NCI-H2227 treated with DMSO at 0.1 percent for 48 hours (cell line): ENCODE measurements around the gene KRT7.

Experiments used
- DNase-seq: peaks from one replicate; lab custom pipeline; 2025; lab: John Stamatoyannopoulos, UW

The KRT7 gene

DNA sequence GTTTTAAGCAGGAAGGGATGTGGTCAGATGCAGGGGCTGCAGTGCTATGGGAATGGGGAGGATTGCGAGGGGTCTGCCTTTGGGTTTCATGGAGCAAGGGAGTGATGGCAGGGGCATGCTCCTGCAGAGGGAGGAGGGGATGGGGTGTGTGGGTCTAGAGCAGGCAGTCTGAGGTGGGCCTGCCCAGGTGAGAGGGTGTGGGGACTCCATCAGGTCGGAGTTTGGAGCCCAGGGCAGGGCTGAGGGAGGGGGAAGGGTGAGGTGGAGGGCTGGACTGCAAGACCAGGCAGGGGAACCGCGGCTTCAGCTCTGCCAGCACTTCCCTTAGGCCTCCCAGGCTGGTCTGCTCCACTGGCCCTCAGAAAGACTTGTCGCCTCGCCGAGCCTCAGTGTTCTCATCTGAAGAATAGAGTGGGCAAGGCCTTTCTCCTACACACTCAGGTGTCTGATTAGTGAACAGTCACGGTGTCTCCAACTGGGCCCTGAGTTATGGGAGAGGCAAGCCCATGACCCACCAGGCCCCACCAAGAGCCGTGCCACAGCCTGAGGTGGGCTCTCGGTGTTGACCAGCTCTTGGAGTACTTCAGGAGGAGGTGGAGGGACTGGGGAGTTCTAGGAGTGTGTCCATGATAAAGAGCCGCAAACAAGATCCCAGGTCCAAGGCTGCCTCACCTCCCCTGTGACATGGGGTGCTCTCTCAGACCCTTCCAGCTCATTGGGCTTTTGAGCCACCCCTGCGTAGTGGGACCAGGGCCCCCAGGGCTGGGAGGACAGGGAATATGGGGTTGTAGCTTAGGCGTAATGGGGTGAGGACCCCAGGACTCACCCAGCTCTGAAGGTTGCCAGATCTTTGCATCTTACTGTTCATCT is 21.1 kb upstream of the KRT7 start:
- DNase-seq: no peak

DNA sequence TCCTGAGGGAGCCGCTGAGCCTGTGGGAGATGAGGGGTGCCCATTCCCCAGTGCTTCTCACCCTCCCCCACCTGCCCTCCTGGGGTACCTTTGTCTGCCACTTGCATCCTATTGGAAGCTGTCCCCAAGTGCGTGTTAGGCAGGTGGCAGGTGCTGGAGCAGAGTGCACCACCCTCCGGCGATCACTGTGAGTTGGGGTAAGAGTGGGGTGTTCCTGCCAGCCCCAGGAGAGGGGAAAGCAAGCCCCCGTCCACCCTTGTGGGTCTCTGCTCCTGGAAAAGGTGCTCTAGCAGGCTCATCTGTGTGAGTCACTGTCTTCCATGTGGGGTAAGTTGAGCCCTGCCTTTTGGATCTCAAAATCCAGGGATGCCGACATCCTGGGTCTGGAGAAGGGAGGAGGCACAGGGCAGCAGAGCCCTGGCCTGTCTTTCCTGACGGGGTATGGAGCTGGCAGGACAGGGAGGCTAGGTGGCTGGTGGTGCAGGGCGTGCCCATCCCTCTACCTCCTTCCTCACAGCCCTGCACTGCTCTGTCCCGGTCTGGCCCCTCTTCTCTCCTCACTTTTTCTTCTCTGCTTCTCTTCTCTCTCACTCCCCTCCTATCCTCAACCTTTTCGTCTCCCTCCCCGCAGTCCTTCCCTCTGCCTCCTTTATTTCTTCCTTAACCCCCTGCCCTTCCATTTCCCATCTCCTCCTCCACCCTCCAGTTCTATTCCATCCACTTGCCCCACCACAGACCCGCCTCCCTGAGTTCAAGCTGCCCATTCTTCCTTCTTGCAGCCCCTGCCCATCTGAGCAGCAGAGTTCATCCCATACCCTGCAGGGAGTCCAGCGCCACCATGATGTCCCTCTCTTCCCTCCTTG is 20.1 kb upstream of the KRT7 start:
- DNase-seq: no peak

- DNase-seq: no peak
Measured at GRCh38 chr12:52213564-52214420, 19.3 kb upstream of the KRT7 start.

- no peak for DNase-seq
Measured at GRCh38 chr12:52214421-52214802, 18.6 kb upstream of the KRT7 start.

GRCh38 chr12:52215587-52216031 is 17.4 kb upstream of the KRT7 start:
- no peak for DNase-seq

DNA sequence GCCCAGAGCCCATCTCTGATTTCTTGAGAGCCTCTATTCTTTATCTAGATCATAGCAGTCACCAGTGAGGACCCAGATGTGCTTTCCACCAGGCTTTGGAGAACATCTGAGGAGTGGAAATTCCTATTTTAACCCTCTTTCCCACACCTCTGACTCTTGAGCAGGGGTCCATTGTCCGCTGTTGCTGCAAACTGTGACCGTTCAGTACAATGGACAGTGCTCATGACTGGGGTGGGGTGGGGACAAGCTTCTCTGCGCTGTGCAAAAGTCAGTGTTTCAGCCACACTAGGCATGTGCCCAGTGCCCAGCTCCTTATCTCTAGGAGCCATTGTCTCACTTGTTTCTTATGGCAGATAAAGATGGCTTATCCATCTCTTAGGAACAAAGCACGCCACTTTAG is 16.9 kb upstream of the KRT7 start:
- no peak for DNase-seq

GRCh38 chr12:52216807-52217206 is 16.2 kb upstream of the KRT7 start:
- no peak for DNase-seq

- no peak for DNase-seq
Measured at GRCh38 chr12:52217223-52217622, 15.8 kb upstream of the KRT7 start.

- DNase-seq: no peak
Measured at GRCh38 chr12:52218001-52218400, 15.0 kb upstream of the KRT7 start.

- DNase-seq: no peak
Measured at GRCh38 chr12:52220477-52220876, 12.6 kb upstream of the KRT7 start.

GRCh38 chr12:52221070-52221781 is 11.8 kb upstream of the KRT7 start:
- no peak for DNase-seq

GRCh38 chr12:52221912-52222457 is 11.1 kb upstream of the KRT7 start:
- DNase-seq: no peak

GRCh38 chr12:52222692-52223091 is 10.4 kb upstream of the KRT7 start:
- DNase-seq: no peak

DNA sequence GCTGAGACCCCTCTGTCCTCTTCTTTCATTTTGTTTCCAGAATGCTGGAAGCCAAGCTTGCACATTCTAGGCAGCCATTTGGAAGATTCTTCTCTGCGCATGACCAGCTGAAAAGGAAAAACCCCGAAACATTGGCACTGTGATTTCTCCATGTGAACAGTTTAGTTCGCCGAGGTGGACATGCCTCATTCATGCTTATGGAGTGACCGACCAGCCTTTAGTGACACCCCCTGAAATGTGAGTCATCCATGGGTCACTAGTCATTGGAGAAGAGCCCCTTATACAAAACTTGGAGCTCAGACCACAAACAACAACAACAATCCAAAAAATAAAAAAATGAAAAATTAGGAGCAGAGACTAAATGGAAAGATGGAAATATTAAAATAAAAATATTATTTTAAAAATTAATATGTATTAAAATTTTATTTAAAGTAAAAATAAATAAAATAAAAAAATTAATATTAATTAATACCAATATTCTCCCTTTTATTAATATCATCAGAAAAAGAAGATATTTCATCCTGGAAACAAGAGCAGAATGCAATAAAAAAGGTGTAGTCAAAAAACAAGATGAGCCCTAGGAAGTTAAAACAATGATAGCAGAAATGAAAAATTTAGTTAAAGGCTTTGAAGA is 9.5 kb upstream of the KRT7 start:
- no peak for DNase-seq

DNA sequence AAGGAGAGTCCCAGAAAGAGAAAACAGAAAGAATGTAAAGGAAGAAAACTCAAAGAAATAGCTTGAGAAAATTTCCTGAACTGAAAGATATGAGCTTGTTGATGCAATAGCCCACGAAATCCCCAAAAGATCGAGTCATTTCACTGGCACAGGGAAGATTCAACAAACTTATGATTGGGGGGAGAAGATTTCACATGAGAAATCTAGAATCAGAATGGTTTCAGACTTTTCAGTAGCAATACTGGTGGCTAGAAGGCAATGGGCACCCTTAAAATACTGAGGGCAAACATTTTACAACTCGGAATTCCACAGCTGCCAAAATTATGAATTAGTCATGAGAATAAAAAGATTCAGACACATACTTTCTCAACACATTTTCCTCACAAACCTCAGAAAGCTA is 8.9 kb upstream of the KRT7 start:
- DNase-seq: no peak

DNA sequence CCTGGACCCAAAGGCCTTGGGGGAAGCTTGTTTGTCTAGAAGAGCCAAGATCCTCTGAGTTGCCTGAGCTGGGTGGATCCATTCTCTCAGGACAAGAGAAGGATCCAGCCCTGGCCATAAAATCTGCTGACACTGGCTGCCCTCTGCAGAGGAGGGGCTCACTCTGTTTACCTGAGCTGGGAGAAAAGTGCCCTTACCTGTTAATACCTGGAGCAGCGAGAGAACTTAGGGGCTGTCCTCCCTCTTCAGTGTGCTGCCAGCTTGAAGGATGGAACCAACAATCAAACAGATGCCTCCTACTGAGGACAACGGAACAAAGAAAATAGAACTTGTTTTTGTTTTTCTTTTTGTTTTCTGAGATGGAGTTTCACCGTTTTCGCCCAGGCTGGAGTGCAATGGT is 7.3 kb upstream of the KRT7 start:
- no peak for DNase-seq

GRCh38 chr12:52226446-52226845 is 6.6 kb upstream of the KRT7 start:
- no peak for DNase-seq

- DNase-seq: no peak
Measured at GRCh38 chr12:52227606-52228166, 5.4 kb upstream of the KRT7 start.

- no peak for DNase-seq
Measured at GRCh38 chr12:52228366-52228765, 4.7 kb upstream of the KRT7 start.

DNA sequence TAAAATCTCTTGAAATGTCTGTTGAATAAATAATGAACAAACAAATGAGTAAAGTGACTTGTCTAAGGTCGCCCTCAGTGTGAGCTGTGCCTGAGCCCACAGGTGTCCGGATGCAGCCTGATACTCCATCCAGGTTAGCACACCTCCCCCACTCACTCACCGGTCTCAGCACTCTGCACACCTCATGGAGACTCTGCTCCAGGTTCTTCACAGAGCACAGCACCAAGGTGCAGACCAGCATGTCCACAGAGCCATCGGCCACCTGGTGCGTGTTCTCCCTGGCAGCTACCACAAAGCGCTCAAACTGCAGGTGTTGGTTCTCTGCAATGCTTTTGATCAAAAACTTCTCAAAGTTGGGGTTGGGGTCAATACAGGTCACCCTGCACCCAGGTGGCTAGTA is 4.1 kb upstream of the KRT7 start:
- DNase-seq: no peak
